CD4-positive, alpha-beta T cell treated with Interferon gamma for 1 hour (primary cell): ENCODE measurements around the gene CYP3A5.
A peak's percentile ranks its signal among the peaks of the same experiment; 100 is the strongest.
"Not testable (repeated sequence)": the region's sequence is repeated elsewhere in the genome, so short reads cannot be mapped to it uniquely, and the experiment has no call there.

ENCODE experiments used
- DNase-seq: peaks from one replicate; pipeline ENCODE4 v3.0.0-alpha.2; 2020

The CYP3A5 gene

GRCh38 chr7:99637414-99637813 lies 42.4 kb downstream of the CYP3A5 start:
- DNase-seq: not testable (repeated sequence)

GRCh38 chr7:99631295-99632109 lies 48.3 kb downstream of the CYP3A5 start:
- DNase-seq: no peak

DNA sequence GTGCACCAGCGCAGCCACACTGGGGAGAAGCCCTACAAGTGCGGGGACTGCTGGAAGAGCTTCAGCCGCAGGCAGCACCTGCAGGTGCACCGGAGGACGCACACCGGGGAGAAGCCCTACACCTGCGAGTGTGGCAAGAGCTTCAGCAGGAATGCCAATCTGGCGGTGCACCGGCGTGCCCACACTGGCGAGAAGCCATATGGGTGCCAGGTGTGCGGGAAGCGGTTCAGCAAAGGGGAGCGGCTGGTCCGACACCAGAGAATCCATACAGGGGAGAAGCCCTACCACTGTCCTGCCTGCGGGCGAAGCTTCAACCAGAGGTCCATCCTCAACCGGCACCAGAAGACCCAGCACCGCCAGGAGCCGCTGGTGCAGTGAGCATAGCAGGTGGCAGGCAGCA lies 50.2 kb downstream of the CYP3A5 start:
- DNase-seq: no peak

DNA sequence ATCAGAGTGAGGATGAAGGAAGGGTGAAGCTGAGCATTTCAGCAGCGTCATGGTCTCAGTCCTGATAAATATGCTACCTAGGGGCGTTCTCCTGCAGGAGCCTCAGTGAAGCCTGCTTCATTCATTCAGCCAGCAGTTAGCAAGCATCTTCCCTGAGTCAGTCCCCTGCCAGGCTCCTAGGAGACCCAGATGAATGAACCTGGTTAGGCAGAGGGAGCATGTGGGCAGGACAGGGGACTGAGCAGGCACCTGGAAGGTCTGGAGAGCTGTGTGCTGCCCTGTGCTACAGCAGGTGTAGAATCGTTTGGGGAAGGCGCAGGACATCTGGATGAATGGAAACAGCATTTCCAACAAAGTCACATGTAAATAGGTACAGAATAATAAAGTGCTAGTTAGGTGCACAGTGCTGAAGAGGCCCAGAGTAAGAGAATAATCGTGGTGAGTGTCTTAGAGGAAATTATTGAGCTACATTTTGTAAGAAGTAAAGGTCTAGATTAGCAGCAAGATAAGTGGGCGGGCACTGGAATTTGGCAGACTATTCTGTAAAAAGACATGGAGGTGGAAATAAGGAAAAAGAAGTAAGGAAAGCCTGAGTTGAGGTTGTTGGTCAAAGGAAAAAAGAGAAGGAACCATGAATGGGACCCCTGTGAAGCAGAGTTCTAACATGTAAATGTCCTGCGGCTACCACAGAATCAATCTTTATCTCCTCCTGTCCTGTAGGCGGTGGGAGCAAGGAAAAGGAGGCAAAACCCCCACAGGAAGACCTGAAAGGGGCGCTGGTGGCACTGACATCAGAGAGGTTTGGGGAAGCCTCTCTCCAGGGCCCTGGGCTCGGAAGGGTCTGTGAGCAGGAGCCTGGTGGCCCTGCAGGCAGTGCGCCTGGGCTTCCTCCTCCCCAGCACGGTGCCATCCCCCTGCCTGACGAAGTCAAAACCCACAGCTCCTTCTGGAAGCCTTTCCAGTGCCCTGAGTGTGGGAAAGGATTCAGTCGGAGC lies 51.0 kb downstream of the CYP3A5 start:
- DNase-seq: no peak

DNA sequence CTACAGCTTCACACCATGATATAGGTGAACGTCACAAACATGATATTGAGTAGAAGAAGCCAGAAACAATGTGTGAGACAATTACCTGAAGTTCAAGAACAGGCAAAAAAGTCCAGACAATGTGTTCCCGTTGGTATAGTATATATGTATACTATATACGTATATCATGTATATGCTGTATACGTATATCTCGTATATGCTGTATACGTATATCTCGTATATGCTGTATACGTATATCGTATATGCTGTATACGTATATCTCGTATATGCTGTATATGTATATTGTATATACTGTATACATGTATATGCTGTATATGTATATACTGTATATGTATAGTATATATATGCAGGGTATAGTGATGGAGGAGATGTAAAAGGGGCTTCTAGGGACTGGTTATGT lies 52.3 kb downstream of the CYP3A5 start:
- no peak for DNase-seq

GRCh38 chr7:99626661-99627060 lies 53.1 kb downstream of the CYP3A5 start:
- DNase-seq: no peak

- DNase-seq: no peak
Measured at GRCh38 chr7:99625961-99626360, 53.8 kb downstream of the CYP3A5 start.

DNA sequence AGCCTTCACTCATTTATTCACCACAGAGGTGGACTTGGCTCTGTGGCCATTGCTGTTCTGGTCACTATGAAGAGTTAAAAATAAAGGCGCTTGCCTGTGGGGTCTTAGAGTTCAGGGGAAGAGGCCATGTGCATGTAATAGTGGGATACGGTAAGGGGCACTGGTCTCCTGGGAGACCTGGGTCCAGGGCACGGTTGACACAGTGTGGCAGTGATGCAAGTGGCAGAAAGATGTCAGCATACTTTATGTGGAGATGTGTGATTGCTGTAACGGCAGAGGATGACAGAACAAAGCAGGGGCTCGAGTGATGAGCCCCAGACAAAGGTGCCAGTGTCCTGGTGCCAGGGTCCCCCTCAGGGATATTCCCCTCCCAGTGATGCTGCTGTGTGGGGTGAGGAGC lies 54.5 kb downstream of the CYP3A5 start:
- no peak for DNase-seq

- DNase-seq: peak; percentile 66
Measured at GRCh38 chr7:99624484-99624883, 55.3 kb downstream of the CYP3A5 start.

DNA sequence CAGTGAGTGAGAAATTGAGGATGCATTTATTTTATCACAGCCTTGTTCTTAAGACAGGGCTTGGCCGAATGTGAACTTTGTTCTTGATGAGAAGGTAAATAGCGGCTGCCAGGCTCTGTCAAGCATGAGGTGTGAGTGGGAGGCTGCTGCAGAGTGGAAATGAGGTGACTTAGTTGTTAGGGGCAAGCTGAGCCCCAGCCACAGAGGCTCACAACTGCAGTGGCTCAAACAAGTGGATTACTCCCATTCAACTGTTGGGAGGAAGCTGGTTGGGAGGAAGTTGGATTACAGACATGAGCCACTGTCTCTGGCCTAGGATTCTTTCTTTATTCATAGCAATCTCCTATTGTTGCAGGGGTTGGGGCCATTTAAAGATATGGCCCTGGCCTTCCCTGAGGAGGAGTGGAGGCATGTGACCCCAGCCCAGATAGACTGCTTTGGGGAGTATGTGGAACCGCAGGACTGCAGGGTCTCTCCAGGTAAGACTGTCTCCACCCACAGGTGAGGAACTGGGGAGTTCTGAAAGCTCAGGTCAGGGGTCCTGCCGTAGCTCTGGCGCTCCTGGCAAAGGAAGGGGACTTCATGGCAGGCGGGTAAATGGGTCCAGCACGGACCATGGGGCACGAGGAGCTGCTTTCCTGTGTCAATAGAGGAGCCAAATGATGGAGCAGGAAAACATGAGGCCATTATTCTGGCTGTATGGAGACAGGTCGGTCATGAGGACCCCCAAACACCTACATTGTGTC lies 55.9 kb downstream of the CYP3A5 start:
- no peak for DNase-seq

DNA sequence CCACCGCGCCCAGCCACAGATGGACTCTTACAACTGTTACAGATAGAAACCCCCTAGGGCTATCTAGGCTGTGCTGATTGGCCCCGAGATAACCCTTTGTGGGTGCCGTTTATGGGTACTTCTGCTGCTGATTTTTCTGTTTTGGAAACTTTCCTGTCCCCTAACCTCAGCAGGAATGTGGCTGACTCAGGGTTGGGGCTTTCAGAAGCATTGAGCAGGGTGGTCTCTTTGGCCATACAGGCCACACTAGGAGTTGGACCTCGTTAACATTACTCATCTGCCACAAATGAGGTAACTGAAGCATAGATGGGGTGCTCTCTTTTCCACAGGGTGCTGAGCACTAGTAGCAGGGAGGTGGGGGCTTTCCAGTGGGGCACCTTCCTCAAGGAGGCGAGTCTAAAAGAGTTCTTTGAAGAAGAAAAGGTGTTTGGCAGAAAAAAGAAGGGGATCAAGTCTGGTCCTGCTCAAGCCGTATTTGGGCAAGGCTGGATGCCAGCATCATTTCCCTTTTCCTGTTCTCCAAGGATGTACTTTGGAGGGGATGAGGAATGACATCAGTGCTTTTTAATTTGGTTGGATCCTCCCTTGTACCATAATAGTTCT lies 56.6 kb downstream of the CYP3A5 start:
- DNase-seq: no peak

DNA sequence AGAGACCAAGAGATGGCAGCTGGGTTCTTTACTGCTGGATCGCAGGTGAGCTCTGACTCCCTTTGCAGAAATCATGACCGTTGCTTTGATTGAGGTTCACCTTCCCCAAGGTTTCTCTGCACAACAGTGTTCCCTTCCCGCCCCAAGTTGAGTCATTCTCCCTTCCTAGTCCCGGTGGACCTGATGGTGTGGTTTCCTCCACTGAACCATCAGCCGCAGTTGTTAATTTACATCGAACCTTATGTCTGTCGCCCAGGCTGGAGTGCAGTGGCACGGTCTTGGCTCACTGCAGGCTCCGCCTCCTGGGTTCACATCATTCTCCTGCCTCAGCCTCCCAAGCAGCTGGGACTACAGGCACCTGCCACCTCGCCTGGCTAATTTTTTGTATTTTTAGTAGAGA lies 57.2 kb downstream of the CYP3A5 start:
- DNase-seq: no peak

DNA sequence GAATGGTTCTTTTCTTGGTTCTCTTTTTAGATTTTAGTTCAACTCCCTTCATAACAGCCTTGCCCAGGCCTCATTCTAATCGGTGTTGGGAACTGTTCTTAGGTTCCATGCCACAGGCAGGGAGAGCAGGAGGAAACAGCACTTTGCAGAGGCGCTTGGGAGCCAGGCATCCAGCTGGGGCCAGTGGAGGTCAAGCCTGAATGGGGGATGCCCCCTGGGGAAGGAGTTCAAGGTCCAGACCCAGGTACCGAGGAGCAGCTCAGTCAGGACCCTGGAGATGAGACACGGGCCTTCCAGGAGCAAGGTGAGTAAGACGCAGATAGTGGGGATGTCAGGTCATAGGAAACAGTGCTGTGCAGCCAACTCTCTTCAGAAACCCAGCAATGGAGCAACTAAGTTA lies 58.5 kb downstream of the CYP3A5 start:
- no peak for DNase-seq

DNA sequence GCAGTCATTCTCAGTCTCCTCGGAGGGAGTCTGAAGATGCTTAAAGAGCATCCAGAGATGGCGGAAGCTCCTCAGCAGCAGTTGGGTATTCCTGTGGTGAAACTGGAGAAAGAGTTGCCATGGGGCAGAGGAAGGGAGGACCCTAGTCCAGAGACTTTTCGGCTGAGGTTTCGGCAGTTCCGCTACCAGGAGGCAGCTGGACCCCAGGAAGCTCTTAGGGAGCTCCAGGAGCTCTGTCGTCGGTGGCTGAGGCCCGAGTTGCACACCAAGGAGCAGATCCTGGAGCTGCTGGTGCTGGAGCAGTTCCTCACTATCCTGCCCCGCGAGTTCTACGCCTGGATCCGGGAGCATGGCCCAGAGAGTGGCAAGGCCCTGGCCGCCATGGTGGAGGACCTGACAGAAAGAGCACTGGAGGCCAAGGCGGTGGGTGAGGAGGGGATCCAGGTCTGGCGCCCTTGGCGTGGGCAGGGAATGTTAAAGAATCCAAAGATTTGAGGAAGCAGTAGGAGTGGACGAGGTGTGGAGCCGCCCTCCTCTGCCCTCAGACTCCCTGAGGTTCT lies 60.1 kb downstream of the CYP3A5 start:
- no peak for DNase-seq

DNA sequence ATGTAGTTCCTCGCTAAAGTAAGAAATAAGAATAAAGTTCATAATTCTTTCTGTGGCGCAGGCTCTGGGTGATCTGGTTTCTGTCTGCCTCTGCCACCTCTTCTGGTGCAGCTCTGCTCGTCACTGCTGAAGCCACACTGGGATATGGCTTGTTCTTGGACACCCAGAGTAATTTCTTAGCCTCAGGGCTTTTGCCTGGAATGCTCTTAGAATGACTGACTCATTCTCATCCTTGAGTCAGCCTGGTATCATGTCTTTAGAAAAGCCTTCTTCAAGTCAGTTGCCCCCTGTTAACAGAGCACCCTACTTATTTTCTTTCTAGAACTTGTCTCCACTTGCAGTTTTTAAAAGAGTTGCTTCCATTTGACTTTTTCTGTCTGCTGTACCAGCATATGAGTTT lies 61.1 kb downstream of the CYP3A5 start:
- no peak for DNase-seq

GRCh38 chr7:99617192-99617781 lies 62.5 kb downstream of the CYP3A5 start:
- DNase-seq: no peak

DNA sequence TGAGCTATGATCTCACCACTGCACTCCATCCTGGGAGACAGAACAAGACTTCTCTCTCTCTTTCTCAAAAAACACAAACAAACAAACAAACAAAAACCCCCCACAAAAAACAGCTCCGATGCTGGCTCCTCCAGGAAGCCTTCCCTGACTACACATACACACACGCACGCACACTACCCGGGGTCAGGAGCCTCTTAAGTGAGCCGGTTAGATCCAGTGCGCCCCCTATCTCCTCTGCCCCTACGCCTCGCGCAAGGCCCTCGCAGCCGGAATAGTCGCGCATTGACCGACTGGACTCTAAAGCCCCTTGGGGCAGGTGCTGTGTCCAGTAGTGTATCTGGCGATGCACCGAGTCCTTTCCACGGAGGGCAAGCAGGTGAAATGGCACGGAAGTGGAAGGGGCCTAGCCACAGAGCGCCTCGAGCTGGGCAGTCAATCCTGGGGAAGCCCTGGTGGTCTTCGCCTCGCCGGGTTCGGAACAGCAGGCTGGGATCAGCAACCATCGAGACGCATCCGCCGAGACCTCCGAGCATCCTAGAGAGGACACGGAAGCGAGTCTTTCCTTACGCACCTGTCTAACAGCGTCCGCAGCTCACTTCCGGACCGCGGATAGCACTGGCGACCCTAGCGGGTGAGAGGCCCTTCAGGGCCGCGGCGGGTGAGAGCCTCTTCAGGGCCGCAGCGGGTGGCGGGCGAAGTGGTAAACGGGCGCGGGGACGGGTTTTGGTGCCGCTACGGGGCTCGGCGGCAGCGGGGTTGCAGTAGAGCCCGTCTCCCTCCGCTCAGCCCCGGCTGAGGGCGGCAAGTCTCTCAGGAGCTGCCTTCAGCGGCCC lies 63.2 kb downstream of the CYP3A5 start, which contains the start of gene ZSCAN25:
ZSCAN25 (plus strand) TSS at position 588 of the 833 bp plus-strand sequence. CDS start 2,661 bp downstream, outside the sequence.
- DNase-seq: peak; percentile 86

- DNase-seq: no peak
Measured at GRCh38 chr7:99615989-99616358, 63.8 kb downstream of the CYP3A5 start.

DNA sequence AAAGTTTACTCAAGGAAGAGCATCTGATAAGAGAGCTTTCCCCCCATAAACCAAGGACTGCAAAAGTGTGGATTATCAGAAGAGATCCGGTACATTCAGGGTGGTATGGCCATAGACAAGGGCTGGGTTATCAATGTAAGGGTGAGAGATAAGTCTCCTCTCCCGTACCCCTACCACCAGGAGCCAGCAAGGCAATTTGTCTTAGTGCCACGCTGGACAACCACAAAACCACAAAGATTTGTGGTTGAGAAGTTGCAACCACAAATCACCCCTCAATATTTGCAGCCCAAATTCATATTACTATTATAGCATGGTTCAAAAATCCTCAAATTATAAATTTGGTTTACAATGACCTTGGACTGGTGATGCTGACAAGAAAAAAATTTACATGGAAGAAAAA lies 65.3 kb downstream of the CYP3A5 start:
- no peak for DNase-seq

GRCh38 chr7:99607548-99607947 lies 72.2 kb downstream of the CYP3A5 start:
- no peak for DNase-seq

GRCh38 chr7:99606531-99606930 lies 73.3 kb downstream of the CYP3A5 start:
- no peak for DNase-seq
